ENCODE results near the gene OPA1. TPM values are rescaled to one million over a fixed set of nuclear protein-coding genes. Genes with fewer than 3 reads are reported as not detected.

The OPA1 gene
- total RNA-seq, 1 donor from 2014 or later: 105 TPM

DNA sequence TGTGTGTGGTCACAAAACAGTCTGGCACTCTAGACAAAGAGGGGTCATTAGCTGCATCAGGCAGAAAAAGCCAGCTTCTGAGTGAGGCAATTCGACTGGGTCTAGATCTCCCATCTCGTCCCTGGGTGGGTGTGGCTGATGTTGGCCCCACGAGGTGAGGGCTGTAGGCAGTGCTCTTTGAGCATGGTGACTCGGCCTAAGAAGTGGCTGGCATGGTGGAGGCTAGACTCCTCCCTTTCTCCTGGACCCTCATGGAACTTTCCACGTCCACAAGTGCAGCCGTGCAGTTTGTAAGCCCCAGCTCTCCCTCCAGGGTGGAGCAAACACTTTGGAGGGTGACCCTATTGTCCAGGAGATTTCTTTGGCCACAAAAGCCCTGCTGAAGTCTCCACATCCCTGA is 134.1 kb downstream of the OPA1 start:
- no peak for ATAC-seq (ENCODE audit: poor library complexity)
- intact Hi-C loops (cut with DNase I): no loop called here
- DNase-seq: no peak

DNA sequence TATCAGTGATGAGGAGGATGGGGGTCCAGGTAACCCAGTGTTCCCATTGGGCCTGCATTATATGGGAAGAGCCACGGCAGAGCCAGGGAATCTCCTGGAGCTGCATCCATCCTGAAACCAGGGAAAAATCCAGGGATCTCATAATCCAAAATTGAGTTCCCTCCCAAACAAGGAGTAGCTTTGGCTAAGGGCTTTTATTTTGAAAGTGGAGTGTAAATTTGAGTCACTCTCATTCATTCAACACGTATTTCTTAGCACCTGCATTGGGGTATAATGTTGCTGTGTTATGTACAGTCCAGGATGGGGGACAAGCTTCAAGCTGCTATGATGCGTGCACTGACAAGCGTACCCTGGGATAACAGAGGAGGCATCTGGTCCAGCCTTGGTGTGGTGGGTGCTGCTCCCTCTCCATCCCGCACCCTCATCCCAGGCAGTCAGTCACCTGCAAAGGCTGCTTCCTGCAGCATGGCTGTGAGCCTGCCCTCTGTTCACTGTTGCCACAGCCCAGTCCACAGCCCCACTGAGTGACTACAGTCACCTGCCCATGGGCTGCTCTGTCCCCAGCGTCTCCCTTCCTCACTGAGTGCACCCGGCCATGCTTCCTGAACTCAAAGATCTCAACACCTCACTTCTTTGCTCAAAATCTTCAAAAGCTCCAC is 135.6 kb downstream of the OPA1 start:
- intact Hi-C loops (cut with DNase I): no loop called here
- no peak for ATAC-seq (ENCODE audit: poor library complexity)

DNA sequence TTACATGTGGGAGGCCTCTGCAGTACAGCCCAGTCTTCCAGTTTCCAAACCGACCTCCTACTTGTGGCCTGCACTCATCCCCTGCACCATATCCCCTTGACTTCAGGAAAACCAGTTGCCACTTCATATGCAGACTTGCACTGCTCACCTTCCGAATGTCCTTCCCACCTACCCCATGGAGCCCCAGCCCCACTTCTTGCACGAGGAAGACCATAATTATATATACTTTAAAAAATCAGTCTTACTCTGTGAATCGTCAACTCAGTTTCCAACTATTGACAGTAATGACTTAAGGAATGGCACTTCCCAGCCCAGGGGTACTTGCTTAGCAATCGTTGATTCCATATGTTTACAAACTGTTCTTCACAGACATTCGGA is 136.1 kb downstream of the OPA1 start:
- ATAC-seq (ENCODE audit: poor library complexity) (no peak), DNase-seq (no peak)
- intact Hi-C loops (cut with DNase I): no loop called here

More for the DNA sequence above, 135.6 kb downstream of the OPA1 start:
- DNase-seq: no peak

DNA sequence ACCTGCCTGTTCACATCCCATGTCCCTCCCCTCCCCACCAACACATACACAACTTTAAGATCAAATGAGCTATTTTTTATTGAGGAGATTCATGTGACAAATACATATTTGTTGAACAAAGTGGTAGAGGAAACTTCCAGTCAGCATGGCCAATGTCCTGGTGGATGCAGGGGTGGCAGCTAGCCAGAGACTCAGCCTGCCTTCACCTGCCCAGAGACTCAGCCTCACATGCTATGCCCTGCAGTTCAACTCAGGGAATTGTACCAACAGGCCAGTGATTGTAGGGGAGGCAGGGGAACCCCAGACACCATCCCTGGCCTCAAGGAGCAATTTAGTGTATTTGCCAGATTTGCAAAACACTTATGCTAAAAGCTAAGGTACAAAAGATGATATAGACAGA is 136.6 kb downstream of the OPA1 start:
- intact Hi-C loops (cut with DNase I): no loop called here
- no peak for ATAC-seq (ENCODE audit: poor library complexity)

DNA sequence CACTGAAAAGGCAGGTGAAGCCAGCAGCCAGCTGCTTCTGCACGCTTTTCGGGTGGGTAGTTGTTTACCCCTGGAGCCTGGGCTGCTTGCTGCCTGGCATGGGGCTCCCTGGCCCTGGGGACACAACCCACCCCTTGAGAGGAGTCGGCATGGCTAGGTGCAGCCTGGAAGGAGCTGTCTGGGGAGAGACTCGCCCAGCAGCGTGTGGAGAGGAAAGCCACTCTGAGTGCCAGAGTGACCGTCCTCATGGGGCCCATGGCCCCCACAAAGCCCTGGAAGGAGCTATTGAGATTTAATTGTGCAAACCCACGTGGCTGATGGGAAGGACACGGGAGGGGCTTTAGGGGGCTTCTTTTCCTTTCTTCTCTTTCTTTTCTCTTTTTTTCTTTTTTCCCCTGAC is 137.5 kb downstream of the OPA1 start:
- ATAC-seq (ENCODE audit: poor library complexity) (no peak), DNase-seq (no peak)
- intact Hi-C loops (cut with DNase I): no loop called here

More for the DNA sequence above, 136.6 kb downstream of the OPA1 start:
- no peak for DNase-seq

DNA sequence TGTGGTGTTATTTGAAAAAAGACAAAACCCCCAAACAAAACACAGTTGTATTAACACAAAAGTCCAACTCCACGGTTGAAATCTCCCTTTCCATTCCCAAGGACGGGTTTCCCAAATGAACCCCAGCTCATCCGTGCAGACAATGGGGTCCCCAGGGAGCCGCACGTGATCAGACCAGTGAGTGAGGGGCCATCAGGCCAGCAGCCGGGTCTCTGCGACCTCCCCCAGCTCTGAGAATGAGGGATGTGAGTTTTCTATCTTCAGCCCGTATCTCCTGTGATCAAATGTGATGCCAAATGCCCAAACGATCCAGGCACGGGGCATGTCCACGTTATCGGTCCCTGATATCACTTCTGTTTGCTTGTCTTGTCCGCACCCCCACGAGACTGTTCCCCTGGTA is 138.0 kb downstream of the OPA1 start:
- no peak for DNase-seq
- no peak for ATAC-seq (ENCODE audit: poor library complexity)
- intact Hi-C loops (cut with DNase I): no loop called here

DNA sequence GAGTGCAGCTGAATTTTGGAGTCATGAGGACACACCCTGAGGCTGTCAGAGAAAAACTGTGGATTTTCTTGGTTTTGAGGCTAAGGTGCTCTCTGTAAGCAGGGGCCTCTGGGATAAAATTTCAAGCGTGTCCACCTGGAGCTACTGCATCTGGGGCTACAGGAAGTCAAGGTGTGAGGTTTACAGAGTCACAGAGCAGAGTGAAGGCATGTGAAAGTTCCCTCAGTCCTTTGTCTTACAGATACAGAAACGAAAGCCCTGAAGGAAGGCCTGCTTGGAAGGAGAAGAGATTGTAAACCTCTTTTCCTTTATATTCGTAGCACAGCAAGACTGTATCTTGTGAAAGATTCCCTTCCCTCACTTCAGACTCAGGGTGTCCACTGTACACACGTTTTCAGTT is 138.6 kb downstream of the OPA1 start:
- intact Hi-C loops (cut with DNase I): no loop called here
- ATAC-seq (ENCODE audit: poor library complexity) (no peak), DNase-seq (no peak)

DNA sequence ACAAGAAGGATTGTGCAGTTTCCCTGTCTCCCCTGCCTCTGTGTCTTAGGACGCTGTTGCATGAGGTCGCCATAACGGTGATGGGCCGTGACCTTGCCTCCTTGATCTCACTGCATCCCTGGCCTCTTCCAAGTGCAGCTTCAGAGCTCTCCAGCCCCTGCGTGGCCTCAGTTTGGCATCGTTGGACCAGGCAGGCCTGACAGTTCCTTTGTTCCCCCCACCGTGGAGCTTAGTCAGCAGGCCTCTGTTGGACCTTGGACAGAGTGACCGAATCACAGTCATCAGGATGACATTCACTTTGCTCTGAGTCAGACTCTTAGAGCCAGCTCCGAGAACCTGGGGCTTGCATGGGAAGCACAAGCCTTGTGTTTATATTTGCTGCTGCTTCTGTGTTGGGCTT is 139.4 kb downstream of the OPA1 start:
- no peak for DNase-seq
- ATAC-seq (ENCODE audit: poor library complexity): no peak
- intact Hi-C loops (cut with DNase I): no loop called here

DNA sequence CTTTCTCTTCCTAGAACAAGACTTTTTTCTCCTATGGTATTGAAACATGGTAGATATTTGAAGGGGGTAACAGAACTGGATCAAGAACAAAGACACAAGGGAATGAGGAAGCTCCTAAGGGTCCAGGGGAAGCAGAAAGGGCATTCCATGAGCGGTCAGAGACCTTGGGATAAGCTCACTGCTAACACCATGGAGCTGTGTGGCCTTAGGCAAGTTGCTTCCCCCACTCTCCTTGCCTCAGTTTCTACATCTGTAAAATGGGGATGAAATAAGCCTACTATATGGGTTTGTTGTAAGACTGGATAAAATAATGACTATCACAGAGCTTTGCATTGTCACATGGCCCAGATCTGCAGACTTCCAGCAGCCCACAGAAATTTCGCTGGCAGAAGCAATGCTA is 139.8 kb downstream of the OPA1 start:
- DNase-seq: no peak
- ATAC-seq (ENCODE audit: poor library complexity): no peak
- intact Hi-C loops (cut with DNase I): no loop called here

DNA sequence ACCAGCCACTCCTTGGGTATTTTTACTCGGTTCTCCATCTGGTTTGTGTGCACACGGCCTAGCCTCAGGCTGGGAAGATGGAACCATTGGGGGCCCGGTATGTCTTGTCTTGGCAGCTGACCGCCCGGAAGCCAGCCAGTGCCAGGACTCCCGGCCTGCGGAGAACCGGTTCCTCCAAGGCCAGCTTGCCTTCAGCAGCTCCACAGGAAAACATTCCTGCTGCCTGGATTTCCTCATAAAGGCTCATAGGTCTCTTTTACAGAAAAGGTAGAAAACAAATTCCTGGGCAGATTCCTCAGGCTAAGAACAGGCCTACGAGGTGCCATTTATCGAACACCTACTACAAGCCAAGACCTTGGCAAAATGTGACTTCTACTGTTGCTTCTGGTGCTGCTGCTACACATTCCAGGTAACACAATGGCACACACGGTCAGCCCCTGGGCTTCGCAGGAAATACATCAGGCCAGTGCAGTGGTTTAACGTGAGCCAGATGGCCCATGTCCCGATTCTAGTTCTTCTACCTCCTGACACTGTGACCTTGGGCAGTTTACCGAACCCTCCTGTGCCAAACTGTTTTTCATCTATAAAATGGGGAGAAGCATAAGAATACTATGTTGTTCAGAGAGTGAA is 141.8 kb downstream of the OPA1 start:
- DNase-seq: no peak
- intact Hi-C loops (cut with DNase I): no loop called here
- no peak for ATAC-seq (ENCODE audit: poor library complexity)

DNA sequence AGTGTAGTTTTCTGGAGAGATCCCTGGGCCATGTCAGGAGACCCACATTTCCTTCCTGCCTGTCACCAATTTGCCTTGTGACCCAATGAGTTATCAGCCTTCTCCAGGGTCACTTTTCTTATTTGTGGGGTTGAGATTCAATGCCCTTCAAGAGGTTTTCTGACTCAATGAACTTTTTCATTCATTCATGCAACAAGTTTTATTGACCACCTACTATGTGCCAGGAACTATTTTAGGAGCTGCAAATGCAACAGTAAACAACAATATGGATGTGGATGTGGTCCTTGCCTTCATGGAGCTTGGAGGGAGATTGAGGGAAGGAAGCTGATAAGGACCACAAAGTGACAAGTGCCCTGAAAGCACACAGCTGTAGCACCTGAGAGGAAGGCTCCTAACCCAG is 142.8 kb downstream of the OPA1 start:
- DNase-seq: no peak
- ATAC-seq (ENCODE audit: poor library complexity): no peak
- intact Hi-C loops (cut with DNase I): no loop called here

DNA sequence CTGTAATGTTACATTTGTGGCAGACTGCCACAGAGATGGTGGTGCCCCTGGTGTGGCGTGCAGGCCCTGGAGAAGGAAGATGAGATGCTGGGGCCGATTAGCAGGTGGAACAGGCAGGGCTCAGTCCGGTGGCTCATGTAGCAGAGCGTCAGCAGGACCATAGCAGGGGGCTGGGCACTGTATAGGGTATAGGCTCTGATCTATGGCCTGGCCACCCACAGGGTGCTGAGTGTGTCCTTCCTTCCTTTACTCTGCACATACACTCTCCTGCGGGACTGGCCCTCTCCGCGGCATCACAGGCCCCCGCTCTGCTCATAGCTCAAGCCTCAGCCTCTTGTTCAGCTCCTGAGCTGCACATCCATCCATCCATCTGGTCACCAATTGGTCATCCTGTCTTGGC is 143.6 kb downstream of the OPA1 start:
- DNase-seq (no peak), ATAC-seq (ENCODE audit: poor library complexity) (no peak)
- intact Hi-C loops (cut with DNase I): no loop called here

DNA sequence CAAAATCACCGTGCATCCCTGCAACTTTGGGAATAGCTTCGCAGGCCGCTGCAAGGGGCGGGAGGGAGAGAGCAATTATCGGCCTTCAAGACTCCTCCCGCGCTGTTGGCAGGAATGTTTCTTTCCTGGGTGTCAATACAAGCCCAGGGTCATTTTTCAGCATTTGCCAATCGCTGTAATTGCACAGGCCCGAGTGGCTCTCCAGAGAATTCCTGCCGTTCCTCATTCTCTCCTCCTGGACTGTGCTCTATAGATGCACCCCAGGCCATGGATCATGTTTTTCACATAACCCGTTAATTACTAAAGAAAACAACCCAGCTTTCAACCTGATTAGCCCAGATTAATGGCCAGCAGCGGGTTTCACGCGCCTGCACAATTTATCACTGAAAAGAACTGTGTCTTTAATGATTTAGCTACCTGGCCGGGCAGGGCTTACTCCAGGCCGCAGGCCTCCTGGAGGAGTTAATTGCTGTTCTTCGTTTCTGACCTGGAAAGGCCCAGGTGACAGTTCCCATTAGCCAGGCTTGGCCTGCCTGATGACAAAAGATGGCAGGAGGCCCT is 144.3 kb downstream of the OPA1 start:
- intact Hi-C loops (cut with DNase I): no loop called here
- ATAC-seq (ENCODE audit: poor library complexity) (no peak), DNase-seq (no peak)

DNA sequence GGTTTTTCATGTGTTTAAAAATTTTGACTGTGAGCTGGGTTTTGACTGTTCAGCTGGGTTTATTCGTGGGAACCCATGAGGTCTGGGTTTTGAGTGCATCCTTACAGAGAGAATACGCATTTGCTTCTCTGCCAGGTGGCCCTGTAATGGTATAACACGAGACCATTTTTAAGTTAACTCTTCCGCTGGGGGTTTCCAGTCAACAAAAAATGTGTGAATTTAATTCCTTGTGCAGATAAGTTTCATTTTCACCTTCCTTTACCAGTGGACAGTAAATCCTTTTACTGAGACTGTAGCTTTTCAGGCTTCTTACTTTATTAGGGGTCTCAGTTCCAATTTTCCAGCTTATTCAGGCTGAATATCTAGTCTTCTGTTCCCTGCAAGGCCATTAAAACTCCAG is 149.6 kb downstream of the OPA1 start:
- DNase-seq: no peak
- intact Hi-C loops (cut with DNase I): no loop called here
- ATAC-seq (ENCODE audit: poor library complexity): no peak

DNA sequence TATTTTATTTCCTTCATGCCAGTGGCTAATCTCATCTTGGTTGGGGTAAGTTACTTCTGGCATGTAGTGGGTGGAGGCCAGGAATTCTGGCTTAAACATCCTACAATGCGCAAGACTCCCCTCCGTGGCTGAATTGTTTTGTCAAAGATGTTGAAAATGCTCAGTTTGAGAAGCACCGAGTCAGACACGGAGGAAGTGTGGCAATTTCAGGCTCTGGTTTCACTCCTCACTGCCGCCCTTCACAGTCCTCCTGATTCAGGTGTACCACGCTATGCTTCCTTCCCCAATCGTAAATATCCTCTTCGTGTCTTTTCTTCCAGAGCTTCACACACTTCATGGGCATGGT is 150.7 kb downstream of the OPA1 start:
- DNase-seq (no peak), ATAC-seq (ENCODE audit: poor library complexity) (no peak)
- intact Hi-C loops (cut with DNase I): no loop called here

DNA sequence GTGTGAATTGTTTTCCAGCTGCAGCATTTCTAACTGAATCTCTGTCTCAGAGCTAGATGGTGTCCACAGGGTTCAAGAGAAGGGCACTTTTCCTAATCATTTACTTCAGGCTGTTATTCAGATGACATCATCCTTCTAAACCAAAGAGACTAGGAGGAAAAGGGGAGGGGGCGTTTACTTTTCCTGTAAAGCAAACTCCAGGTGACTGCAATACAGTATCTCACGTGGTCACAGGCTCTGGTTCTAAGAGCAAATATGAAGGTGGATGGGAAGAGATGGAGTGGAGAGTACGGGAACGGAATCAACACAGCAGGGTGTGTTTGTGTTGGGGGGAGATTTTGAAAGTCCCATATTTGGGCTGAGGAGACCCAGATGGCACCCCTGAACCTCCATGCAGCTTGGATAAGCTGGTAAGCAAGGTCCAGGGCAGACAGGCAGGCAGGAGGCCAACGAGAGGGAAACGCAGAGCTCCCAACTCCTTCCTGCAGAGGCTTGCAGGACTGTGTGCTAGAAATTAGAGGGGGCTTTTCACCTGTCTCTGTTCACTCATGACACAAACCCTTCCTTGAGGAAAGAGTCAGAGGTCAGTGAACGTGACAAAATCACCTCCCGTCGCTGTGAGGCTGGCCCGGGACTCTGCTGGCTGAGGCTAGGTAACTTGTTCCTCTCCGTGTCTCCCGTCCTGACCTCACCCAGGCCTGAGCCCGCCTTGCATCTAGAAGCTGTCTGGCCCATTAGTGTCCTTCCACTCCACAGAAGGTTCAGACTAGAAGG is 151.2 kb downstream of the OPA1 start:
- ATAC-seq (ENCODE audit: poor library complexity) (no peak), DNase-seq (no peak)
- intact Hi-C loops (cut with DNase I): no loop called here

DNA sequence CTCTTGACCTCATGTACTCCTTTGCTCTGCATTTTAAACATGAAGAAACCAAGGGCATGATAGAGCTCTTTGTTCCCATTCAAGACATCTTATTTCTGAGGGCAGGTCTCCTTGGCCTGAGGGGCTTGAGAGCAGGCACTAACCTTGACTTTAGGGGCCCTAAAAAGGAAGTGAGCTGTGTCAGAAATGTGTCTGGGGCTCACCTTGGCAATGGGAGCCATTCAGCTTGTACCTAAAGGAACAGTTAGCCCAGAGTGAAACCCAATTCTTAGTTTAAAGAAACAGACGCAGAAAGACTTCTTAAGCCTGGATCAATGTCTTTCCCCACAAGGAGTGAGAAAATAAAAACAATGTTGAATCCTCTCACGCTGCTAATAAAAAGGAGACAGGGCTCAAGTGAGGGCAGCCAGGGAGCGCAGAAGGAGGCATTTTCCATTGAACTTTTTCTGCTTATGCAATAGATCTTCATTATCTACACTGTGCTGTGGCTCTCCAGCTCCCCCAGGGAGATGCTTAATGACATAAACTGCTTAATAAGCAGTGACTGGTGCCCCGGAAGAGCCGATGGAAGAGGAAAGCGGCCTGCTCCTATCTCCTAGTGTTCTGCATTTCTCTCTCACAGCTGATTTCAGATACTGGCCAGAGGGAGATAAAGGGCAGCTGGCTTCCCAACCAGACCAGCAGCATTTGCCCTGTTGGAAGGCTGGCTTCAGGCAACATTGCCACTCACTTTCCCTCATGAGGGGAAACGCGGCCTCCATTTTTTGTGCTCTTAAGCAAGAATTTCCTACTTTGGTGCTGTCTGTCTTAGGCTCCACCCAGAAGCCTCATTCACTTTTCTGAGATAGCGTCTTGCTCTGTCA is 152.0 kb downstream of the OPA1 start:
- DNase-seq (no peak), ATAC-seq (ENCODE audit: poor library complexity) (peak; percentile 46)
- intact Hi-C loops (cut with DNase I): no loop called here

DNA sequence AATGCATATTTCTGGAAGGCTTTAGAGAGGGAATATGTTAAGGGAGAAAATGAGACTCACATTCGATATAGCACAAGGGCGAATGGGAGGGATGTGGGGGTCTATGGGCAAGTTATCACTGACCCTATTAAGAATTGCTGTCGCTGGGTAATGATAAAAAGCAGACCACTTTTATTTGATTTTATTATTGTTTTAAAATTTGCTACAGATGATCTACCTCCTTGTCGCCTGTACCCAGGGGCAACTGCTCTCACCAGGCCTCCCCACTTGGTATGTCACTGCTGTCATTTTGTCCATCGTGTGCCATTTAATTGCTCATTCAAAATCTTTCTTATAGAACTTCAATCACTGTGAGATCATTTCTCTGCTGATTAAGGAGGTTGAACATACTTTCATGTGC is 153.8 kb downstream of the OPA1 start:
- no peak for DNase-seq
- ATAC-seq (ENCODE audit: poor library complexity): no peak
- intact Hi-C loops (cut with DNase I): no loop called here
